Spleen (tissue), 11 donors: ENCODE results near the gene ITGB6. TPM values are rescaled to one million over a fixed set of nuclear protein-coding genes. Genes with fewer than 3 reads are reported as not detected.

Experiments
- DNase-seq: peaks from one replicate; pipeline ENCODE4 v3.0.0-alpha.2; 2020
- H3K27ac ChIP-seq, 8 donors: fragments of 200-600 bp; sonication (generic) in 7 of 8; 1 replicate in 4 of 8; 2 replicates in 4 of 8; pipeline versions ENCODE4 v1.5.0 to v1.8.0; 2016 to 2021; ENCODE audit warnings: inconsistent platforms in 4 of 8, mild to moderate bottlenecking in 4 of 8, moderate library complexity in 1 of 8
- H3K27me3 ChIP-seq, 7 donors: fragments of 200-600 bp; sonication (generic) in 6 of 7; replicated peaks in 1 of 7; 1 replicate in 4 of 7; 2 replicates in 3 of 7; pipeline versions ENCODE4 v1.5.0 to v1.8.0; 2016 to 2021; ENCODE audit warnings: inconsistent platforms in 3 of 7, mild to moderate bottlenecking in 1 of 7
- H3K36me3 ChIP-seq, 6 donors: fragments of 200-600 bp; sonication (generic) in 5 of 6; 1 replicate in 4 of 6; 2 replicates in 2 of 6; pipeline versions ENCODE4 v1.5.0 to v1.8.0; 2016 to 2021; ENCODE audit warnings: inconsistent platforms in 2 of 6
- H3K4me1 ChIP-seq, 6 donors: fragments of 200-600 bp; sonication (generic) in 5 of 6; 1 replicate in 3 of 6; 2 replicates in 3 of 6; pipeline versions ENCODE4 v1.5.0 to v1.8.0; 2016 to 2021; ENCODE audit warnings: inconsistent platforms in 3 of 6
- H3K4me3 ChIP-seq, 8 donors: fragments of 200-600 bp; sonication (generic) in 7 of 8; 1 replicate in 4 of 8; 2 replicates in 4 of 8; pipeline versions ENCODE4 v1.5.0 to v1.8.0; 2016 to 2021; ENCODE audit warnings: inconsistent platforms in 4 of 8, mild to moderate bottlenecking in 4 of 8, moderate library complexity in 2 of 8
- H3K9me3 ChIP-seq, 8 donors: fragments of 200-600 bp; sonication (generic) in 7 of 8; 1 replicate in 4 of 8; 2 replicates in 4 of 8; pipeline versions ENCODE4 v1.5.0 to v1.8.0; 2016 to 2021; ENCODE audit warnings: inconsistent platforms in 4 of 8
- CTCF ChIP-seq, 11 experiments: fragments of 200-600 bp in 7 of 11; fragments of 450-650 bp in 4 of 11; sonication (generic) in 4 of 11; IDR thresholded peaks in 8 of 11; conservative IDR thresholded peaks in 3 of 11; 1 replicate in 7 of 11; 2 replicates in 4 of 11; pipeline versions ENCODE4 v1.4.0 to v1.8.0; 2016 to 2021; ENCODE audit warnings: antibody characterized with exemption in 11 of 11, inconsistent platforms in 4 of 11, mild to moderate bottlenecking in 1 of 11
- POLR2A ChIP-seq, 3 donors: fragments of 450-650 bp; IDR thresholded peaks; one replicate each; pipeline ENCODE4 v1.5.1; 2017; ENCODE audit warnings: antibody characterized with exemption in 3 of 3, mild to moderate bottlenecking in 1 of 3
- POLR2AphosphoS5 ChIP-seq, 3 donors: sonication (generic); formaldehyde crosslinking; IDR thresholded peaks; one replicate each; pipeline ENCODE4 v1.5.1; 2017; ENCODE audit warnings: antibody characterized with exemption in 3 of 3
- WGBS, 5 donors: extraction: QIAGEN DNeasy Blood & Tissue Kit in 3 of 5; methylation state at CpG; one replicate each; pipeline versions ENCODE4 v1.1.5 to v1.1.7; 2013 to 2018; 5-methylcytosine and 5-hydroxymethylcytosine counted together
- intact Hi-C: fragments of 100-400 bp; cut with DNase I; formaldehyde crosslinking; loops from one replicate; pipeline ENCODE4 v1.15.0; 2023; ENCODE audit warnings: low total_unique reads
- polyA plus RNA-seq, 3 donors: library from polyadenylated mRNA; stranded (reverse); fragments of 200-250 nt; gene quantifications; one replicate each; pipeline ENCODE4 v1.2.1, GENCODE V29; 2013
- total RNA-seq, 7 donors: library from RNA; depleted of rRNA in 3 of 7; stranded (reverse); fragments of >200 nt in 3 of 7; fragmentation: NEBNext Ultra II Directional in 4 of 7; extraction: Animal tissue kit (Norgen Biotek cat#: 25700) in 4 of 7; gene quantifications; one replicate each; pipeline versions ENCODE4 v1.1.0 to v1.2.1, GENCODE V29; 2016 to 2021
- donor health status: healthy with polysubstance abuse.
- donor health status: DM: no; HTN: no; CAD: no; lungs with moderate emphysema.
- donor health status: DM: no; HTN: no; CAD: no.
- donor health status: Bipolar disorder and iron deficiency.
- donor health status: healthy.
- donor health status: DM: no; HTN: no; CAD: no.
- donor health status: DM: yes; HTN: yes; CAD: no.

Gene ITGB6
- total and polyA plus RNA-seq, 10 donors = 0.02 TPM; not detected in 9

DNA sequence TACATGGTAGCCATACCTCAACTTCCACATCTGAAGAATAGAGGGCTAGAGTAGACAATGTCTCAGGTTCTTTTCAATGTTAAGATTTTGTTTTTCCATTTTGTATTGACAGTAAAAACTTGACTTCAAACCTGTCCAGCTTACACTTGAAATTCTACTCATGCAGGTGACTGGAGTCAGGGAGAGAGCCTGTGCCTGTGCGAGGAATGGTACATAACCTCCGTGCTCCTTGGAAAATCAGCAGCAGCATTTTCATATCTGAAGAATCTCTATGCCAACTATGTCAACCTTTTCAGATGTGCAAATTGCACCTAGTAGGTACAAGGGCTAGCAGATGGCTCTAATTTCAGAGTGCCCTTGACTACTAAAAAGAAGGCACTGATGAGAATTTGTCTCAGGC lies 139.8 kb downstream of the ITGB6 start:
- no peak for DNase-seq
- intact Hi-C loops = no loop called here
- peaks cover 0 to 34% (median 19%) of the 10 kb centered on the region in 6 donors for H3K4me1 ChIP-seq
- no peaks in the 10 kb centered on the region for H3K36me3 ChIP-seq
- TF ChIP-seq POLR2AphosphoS5 (IDR thresholded peaks at IDR 0.05) (no peak), CTCF (IDR thresholded peaks at IDR 0.05 in 8 of 11, conservative IDR thresholded peaks at IDR 0.05 in 3 of 11) (no peak), POLR2A (IDR thresholded peaks at IDR 0.05) (no peak)
- no peaks in the 10 kb centered on the region for H3K9me3 ChIP-seq
- peak overlapping the region in 1 of 8 donors; percentile 76 for H3K4me3 ChIP-seq
- no peak overlapping the region for H3K27ac ChIP-seq
- WGBS, 5 donors = 96 to 100% (median 97%) methylated on average over 2 of the region's 2 CpGs
- peaks cover 0 to 41% (median 10%) of the 10 kb centered on the region in 7 donors for H3K27me3 ChIP-seq

- TF ChIP-seq POLR2A (IDR thresholded peaks at IDR 0.05) (no peak), POLR2AphosphoS5 (IDR thresholded peaks at IDR 0.05) (no peak), CTCF (IDR thresholded peaks at IDR 0.05 in 8 of 11, conservative IDR thresholded peaks at IDR 0.05 in 3 of 11) (no peak)
- H3K4me1 ChIP-seq = peaks cover 0 to 19% (median 13%) of the 10 kb centered on the region in 6 donors
- intact Hi-C loops = no loop called here
- no peak overlapping the region for H3K4me3 ChIP-seq
- H3K9me3 ChIP-seq = no peaks in the 10 kb centered on the region
- peaks cover 0 to 23% (median 7%) of the 10 kb centered on the region in 7 donors for H3K27me3 ChIP-seq
- H3K27ac ChIP-seq = no peak overlapping the region
- DNase-seq = no peak
- H3K36me3 ChIP-seq = no peaks in the 10 kb centered on the region
- 56 to 85% (median 65%) methylated on average over 2 of the region's 2 CpGs for WGBS, 5 donors
Measured at GRCh38 chr2:160057356-160057755, 142.7 kb downstream of the ITGB6 start.

- no peak overlapping the region for H3K4me3 ChIP-seq
- H3K36me3 ChIP-seq = no peaks in the 10 kb centered on the region
- peaks cover 0 to 6% (median 0%) of the 10 kb centered on the region in 7 donors for H3K27me3 ChIP-seq
- TF ChIP-seq CTCF (IDR thresholded peaks at IDR 0.05 in 8 of 11, conservative IDR thresholded peaks at IDR 0.05 in 3 of 11) = no peak
- no peak for TF ChIP-seq POLR2A (IDR thresholded peaks at IDR 0.05)
- TF ChIP-seq POLR2AphosphoS5 (IDR thresholded peaks at IDR 0.05) = no peak
- H3K27ac ChIP-seq = no peak overlapping the region
- intact Hi-C loops = no loop called here
- no peaks in the 10 kb centered on the region for H3K9me3 ChIP-seq
- WGBS, 5 donors = 83 to 93% (median 90%) methylated on average over 7 of the region's 7 CpGs
- DNase-seq = no peak
- H3K4me1 ChIP-seq = peaks cover 0 to 19% (median 8%) of the 10 kb centered on the region in 6 donors
Measured at GRCh38 chr2:160055726-160056108, 144.4 kb downstream of the ITGB6 start.

- intact Hi-C loops = no loop called here
- no peaks in the 10 kb centered on the region for H3K9me3 ChIP-seq
- no peak for TF ChIP-seq POLR2AphosphoS5 (IDR thresholded peaks at IDR 0.05)
- TF ChIP-seq CTCF (IDR thresholded peaks at IDR 0.05 in 8 of 11, conservative IDR thresholded peaks at IDR 0.05 in 3 of 11) = no peak
- no peak for TF ChIP-seq POLR2A (IDR thresholded peaks at IDR 0.05)
- no peak for DNase-seq
- peaks cover 0 to under 1% (median 0%) of the 10 kb centered on the region in 7 donors for H3K27me3 ChIP-seq
- H3K27ac ChIP-seq = no peak overlapping the region
- H3K4me3 ChIP-seq = no peak overlapping the region
- no peaks in the 10 kb centered on the region for H3K36me3 ChIP-seq
- peaks cover 0 to 19% (median 7%) of the 10 kb centered on the region in 6 donors for H3K4me1 ChIP-seq
- 77 to 83% (median 80%) methylated on average over 7 of the region's 7 CpGs for WGBS, 5 donors
Measured at GRCh38 chr2:160054984-160055725, 144.9 kb downstream of the ITGB6 start.
